Head of caudate nucleus (tissue), 42 donors: ENCODE data around the gene ZSWIM8.
"Not testable (repeated sequence)": the region's sequence is repeated elsewhere in the genome, so short reads cannot be mapped to it uniquely, and the experiment has no call there.

ENCODE experiments used
- DNase-seq, 42 donors: peaks; one replicate each; pipeline versions ENCODE4 v3.0.0 to v3.0.0-alpha.2; 2020 to 2021; ENCODE audit warnings: mixed read lengths in 7 of 42
- intact Hi-C: fragments of 100-400 bp; cut with DNase I; formaldehyde crosslinking; loops from one replicate; pipeline ENCODE4 v1.15.0; 2022

Gene ZSWIM8, protein sequence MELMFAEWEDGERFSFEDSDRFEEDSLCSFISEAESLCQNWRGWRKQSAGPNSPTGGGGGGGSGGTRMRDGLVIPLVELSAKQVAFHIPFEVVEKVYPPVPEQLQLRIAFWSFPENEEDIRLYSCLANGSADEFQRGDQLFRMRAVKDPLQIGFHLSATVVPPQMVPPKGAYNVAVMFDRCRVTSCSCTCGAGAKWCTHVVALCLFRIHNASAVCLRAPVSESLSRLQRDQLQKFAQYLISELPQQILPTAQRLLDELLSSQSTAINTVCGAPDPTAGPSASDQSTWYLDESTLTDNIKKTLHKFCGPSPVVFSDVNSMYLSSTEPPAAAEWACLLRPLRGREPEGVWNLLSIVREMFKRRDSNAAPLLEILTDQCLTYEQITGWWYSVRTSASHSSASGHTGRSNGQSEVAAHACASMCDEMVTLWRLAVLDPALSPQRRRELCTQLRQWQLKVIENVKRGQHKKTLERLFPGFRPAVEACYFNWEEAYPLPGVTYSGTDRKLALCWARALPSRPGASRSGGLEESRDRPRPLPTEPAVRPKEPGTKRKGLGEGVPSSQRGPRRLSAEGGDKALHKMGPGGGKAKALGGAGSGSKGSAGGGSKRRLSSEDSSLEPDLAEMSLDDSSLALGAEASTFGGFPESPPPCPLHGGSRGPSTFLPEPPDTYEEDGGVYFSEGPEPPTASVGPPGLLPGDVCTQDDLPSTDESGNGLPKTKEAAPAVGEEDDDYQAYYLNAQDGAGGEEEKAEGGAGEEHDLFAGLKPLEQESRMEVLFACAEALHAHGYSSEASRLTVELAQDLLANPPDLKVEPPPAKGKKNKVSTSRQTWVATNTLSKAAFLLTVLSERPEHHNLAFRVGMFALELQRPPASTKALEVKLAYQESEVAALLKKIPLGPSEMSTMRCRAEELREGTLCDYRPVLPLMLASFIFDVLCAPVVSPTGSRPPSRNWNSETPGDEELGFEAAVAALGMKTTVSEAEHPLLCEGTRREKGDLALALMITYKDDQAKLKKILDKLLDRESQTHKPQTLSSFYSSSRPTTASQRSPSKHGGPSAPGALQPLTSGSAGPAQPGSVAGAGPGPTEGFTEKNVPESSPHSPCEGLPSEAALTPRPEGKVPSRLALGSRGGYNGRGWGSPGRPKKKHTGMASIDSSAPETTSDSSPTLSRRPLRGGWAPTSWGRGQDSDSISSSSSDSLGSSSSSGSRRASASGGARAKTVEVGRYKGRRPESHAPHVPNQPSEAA (N-terminal part only)

GRCh38 chr10:73785211-73785720 is at the start of gene ZSWIM8:
Gene ZSWIM8, plus strand, starts transcription at chr10:73785606. Its CDS starts 273 bp downstream, at chr10:73785879.
- intact Hi-C loops, result loop anchor here (1.0 kb wide), 1 partner anchor 26 kb away; the partner anchor contains the start of gene NDST2
- peak; percentile 84 to 98 (median 94) for DNase-seq

- DNase-seq, result not testable (repeated sequence)
- intact Hi-C loops, result loop anchor here (5.0 kb wide), 1 partner anchor 42 kb away; the partner anchor contains the start of gene CHCHD1
Measured at GRCh38 chr10:73740501-73741254, 44.7 kb upstream of the ZSWIM8 start.

DNA sequence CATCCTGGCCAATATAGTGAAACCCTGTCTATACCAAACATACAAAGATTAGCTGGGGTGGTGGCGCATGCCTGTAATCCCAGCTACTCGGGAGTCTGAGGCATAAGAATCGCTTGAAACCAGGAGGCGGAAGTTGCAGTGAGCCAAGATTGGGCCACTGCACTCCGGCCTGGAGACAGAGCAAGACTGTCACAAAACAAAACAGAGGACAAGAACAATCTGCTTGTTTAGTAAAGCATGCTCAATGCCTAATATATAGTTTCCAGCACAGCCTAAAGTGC is 43.0 kb upstream of the ZSWIM8 start:
- intact Hi-C loops, result loop anchor here (5.0 kb wide), 1 partner anchor 40 kb away; the partner anchor contains the start of gene CHCHD1
- no peak for DNase-seq

DNA sequence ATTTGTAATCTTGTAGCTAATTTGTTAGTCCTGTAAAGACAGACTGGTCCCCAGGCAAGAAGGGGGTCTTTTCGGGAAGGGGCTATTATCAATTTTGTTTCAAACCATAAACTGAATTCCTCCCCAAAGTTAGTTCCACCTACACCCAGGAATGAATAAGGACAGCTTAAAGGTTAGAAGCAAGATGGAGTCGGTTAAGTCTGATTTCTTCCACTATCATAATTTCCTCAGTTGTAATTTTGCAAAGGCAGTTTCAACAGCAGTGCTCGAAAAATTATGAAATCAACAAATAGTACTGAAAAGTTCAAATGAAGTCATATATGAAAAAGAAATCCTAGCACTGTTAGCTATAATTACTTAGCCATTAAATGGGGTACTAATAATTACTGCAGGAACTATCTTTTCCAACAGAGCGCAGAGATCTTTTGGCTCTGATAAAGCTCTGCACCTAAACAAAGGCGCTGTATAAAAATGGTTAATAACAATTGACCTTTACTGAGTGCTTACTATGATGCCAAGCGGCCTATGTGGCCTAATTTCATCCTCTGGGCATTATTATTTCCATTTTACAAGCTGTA is 42.0 kb upstream of the ZSWIM8 start:
- intact Hi-C loops, result loop anchor here (5.0 kb wide), 1 partner anchor 39 kb away; the partner anchor contains the start of gene CHCHD1
- no peak for DNase-seq

- intact Hi-C loops, result loop anchor here (5.0 kb wide), 1 partner anchor 38 kb away; the partner anchor contains the start of gene CHCHD1
- peak; percentile 93 to 99 (median 97) for DNase-seq
Measured at GRCh38 chr10:73743905-73744663, 41.3 kb upstream of the ZSWIM8 start, which contains the start of gene SEC24C. Gene SEC24C, plus strand, starts transcription at chr10:73744372. Its CDS starts 2,461 bp downstream, at chr10:73746833.

- intact Hi-C loops, result loop anchor here (5.0 kb wide), 1 partner anchor 38 kb away; the partner anchor contains the start of gene CHCHD1
- DNase-seq, result peak in 12 of 42 donors; percentile 15 to 55 (median 41)
Measured at GRCh38 chr10:73744664-73744975, 40.8 kb upstream of the ZSWIM8 start.

DNA sequence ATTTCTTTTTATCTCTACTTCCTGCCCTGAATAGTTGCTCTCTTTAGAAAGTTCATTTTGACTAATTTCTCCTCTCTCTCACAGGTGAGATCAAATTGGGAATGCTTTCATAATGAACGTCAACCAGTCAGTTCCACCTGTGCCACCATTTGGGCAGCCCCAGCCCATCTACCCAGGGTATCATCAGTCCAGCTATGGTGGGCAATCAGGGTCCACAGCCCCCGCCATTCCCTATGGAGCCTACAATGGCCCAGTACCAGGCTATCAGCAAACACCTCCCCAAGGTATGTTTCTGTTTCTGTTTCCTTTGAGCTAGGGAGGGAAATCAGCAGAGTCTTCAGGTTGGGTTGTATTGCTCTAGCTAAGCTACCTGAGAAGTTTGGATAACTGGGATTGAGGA is 38.7 kb upstream of the ZSWIM8 start:
- DNase-seq, result no peak
- intact Hi-C loops, result no loop called here

- no peak for DNase-seq
- intact Hi-C loops, result no loop called here
Measured at GRCh38 chr10:73750819-73751218, 34.6 kb upstream of the ZSWIM8 start.

DNA sequence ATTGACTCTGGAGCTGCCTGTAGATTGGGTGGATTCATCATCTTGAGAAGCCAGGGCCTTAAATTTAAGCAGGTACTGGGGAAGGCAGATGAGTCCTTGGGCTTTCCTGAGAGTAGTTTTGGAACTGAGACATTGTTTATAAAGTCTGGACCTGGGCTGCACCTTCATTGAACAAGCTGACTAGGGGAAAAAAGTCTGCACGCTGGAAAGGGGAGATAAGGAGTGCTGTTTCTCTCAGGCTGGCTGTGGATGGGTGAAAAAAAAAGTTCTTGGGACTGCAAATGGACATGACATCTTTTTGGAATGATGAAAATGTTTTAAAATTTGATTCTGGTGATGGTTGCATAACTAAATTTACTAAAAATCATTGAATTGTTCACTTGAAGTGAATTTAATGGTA is 29.2 kb upstream of the ZSWIM8 start:
- intact Hi-C loops, result no loop called here
- no peak for DNase-seq

- DNase-seq, result no peak
- intact Hi-C loops, result no loop called here
Measured at GRCh38 chr10:73758704-73759511, 26.5 kb upstream of the ZSWIM8 start.

DNA sequence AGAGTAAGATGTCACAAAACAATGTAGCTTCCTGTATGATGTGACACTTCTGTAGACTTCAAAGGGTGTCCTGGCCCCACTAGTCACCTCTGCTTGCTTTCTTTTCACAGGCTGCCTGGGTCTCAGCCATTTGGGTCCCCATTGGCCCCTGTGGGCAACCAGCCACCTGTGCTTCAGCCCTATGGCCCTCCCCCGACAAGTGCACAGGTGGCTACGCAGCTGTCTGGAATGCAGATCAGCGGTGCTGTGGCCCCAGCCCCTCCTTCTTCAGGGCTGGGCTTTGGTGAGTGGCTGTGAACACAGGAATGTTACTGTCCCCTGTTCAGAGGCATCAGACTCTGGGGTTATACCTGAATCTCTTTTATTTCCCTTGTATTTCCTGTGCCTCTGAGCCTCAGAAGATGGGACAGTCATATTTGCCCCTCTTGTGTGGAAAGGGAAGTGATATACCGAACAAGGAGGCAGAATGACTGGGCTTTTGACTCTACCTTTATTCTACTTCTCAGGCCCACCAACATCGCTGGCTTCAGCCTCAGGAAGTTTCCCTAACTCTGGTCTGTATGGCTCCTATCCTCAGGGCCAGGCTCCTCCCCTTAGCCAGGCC is 25.8 kb upstream of the ZSWIM8 start:
- no peak for DNase-seq
- intact Hi-C loops, result no loop called here

- DNase-seq, result no peak
- intact Hi-C loops, result no loop called here
Measured at GRCh38 chr10:73761781-73762180, 23.6 kb upstream of the ZSWIM8 start.

GRCh38 chr10:73762915-73763314 is 22.5 kb upstream of the ZSWIM8 start:
- intact Hi-C loops, result no loop called here
- no peak for DNase-seq

- intact Hi-C loops, result no loop called here
- no peak for DNase-seq
Measured at GRCh38 chr10:73763343-73763742, 22.1 kb upstream of the ZSWIM8 start.

- DNase-seq, result no peak
- intact Hi-C loops, result no loop called here
Measured at GRCh38 chr10:73765066-73765465, 20.3 kb upstream of the ZSWIM8 start.

- intact Hi-C loops, result no loop called here
- DNase-seq, result peak in 2 of 42 donors; percentile 16 to 32
Measured at GRCh38 chr10:73768881-73769280, 16.5 kb upstream of the ZSWIM8 start.
